SK-N-SH (cell line): Measurements from ENCODE around the gene MRPS22.

Experiments
- CTCF ChIP-seq: fragments of 200-600 bp; sonication (generic); IDR thresholded peaks from 2 replicates; pipeline ENCODE4 v1.6.1; 2017; ENCODE audit warnings: antibody characterized with exemption, mild to moderate bottlenecking, moderate library complexity
- EP300 ChIP-seq, 2 experiments: IDR thresholded peaks; 2 replicates each; pipeline versions ENCODE4 v1.4.0 to v1.6.1; 2012; ENCODE audit warnings: borderline replicate concordance in 1 of 2, low read depth in 1 of 2, low read length in 1 of 2
- IRF3 ChIP-seq: fragments of 150-350 bp; IDR thresholded peaks from 2 replicates; pipeline ENCODE4 v1.6.1; 2016; ENCODE audit warnings: mild to moderate bottlenecking, low read depth, low read length
- JUND ChIP-seq: IDR thresholded peaks from 2 replicates; pipeline ENCODE4 v1.4.0; 2012
- MAX ChIP-seq: IDR thresholded peaks from 2 replicates; pipeline ENCODE4 v1.4.0; 2012; ENCODE audit warnings: low read depth
- NFIC ChIP-seq: IDR thresholded peaks from 2 replicates; pipeline ENCODE4 v1.4.0; 2012; ENCODE audit warnings: borderline replicate concordance
- RAD21 ChIP-seq: IDR thresholded peaks from 2 replicates; pipeline ENCODE4 v1.6.1; 2012; ENCODE audit warnings: mild to moderate bottlenecking, low read length
- SMC3 ChIP-seq: IDR thresholded peaks from 2 replicates; pipeline ENCODE4 v1.6.1; 2012; ENCODE audit warnings: low read depth, low read length, improper control_type of control experiment

GRCh38 chr3:139307072-139307491 lies 36.7 kb upstream of the MRPS22 start:
- TF ChIP-seq JUND (no peak), CTCF (no peak), SMC3 (no peak), MAX (no peak), RAD21 (no peak), NFIC (no peak), IRF3 (no peak), EP300 (IDR thresholded peaks at IDR 0.05; ENCODE audit: borderline replicate concordance in 1 of 2, low read depth in 1 of 2, low read length in 1 of 2) (no peak)
